Upper lobe of left lung (tissue), 6 donors: ENCODE data around the gene ZDHHC21. TPM values are rescaled to one million over a fixed set of nuclear protein-coding genes. Genes with fewer than 3 reads are reported as not detected.

ENCODE experiments used
- ATAC-seq, 2 donors: fragments of 200-7000 bp; cut with Tn5 transposase; one replicate each; pipeline ENCODE4 v1.9.1; 2022; ENCODE audit warnings: mild to moderate bottlenecking in 2 of 2, moderate library complexity in 2 of 2; ENCODE audit not compliant: low FRiP score in 2 of 2
- DNase-seq, 2 donors: peaks; one replicate each; pipeline ENCODE4 v3.0.0-alpha.2; 2019 to 2020
- H3K27ac ChIP-seq, 4 donors: fragments of 200-600 bp; sonication (generic); one replicate each; pipeline ENCODE4 v1.5.1; 2016 to 2019
- H3K27me3 ChIP-seq, 4 donors: fragments of 200-600 bp; sonication (generic); one replicate each; pipeline ENCODE4 v1.5.1; 2017 to 2019
- H3K36me3 ChIP-seq, 4 donors: fragments of 200-600 bp; sonication (generic); one replicate each; pipeline ENCODE4 v1.5.1; 2016 to 2019
- H3K4me1 ChIP-seq, 4 donors: fragments of 200-600 bp; sonication (generic); one replicate each; pipeline ENCODE4 v1.5.1; 2018 to 2019
- H3K4me3 ChIP-seq, 4 donors: fragments of 200-600 bp; sonication (generic); one replicate each; pipeline ENCODE4 v1.5.1; 2017 to 2019; ENCODE audit warnings: mild to moderate bottlenecking in 2 of 4, moderate library complexity in 1 of 4
- H3K9me3 ChIP-seq, 4 donors: fragments of 200-600 bp; sonication (generic); one replicate each; pipeline ENCODE4 v1.5.1; 2018 to 2019
- CTCF ChIP-seq, 6 experiments: fragments of 450-650 bp in 4 of 6; fragments of 200-600 bp in 2 of 6; sonication (generic) in 2 of 6; IDR thresholded peaks; one replicate each; pipeline ENCODE4 v1.5.1; 2016 to 2019; ENCODE audit warnings: antibody characterized with exemption in 6 of 6
- EP300 ChIP-seq, 4 donors: sonication (generic); formaldehyde crosslinking; IDR thresholded peaks; one replicate each; pipeline ENCODE4 v1.5.1; 2017; ENCODE audit warnings: antibody characterized with exemption in 4 of 4, control low read depth in 2 of 4
- POLR2A ChIP-seq, 4 donors: fragments of 450-650 bp; IDR thresholded peaks; one replicate each; pipeline ENCODE4 v1.5.1; 2016 to 2017; ENCODE audit warnings: antibody characterized with exemption in 4 of 4, mild to moderate bottlenecking in 2 of 4
- POLR2AphosphoS5 ChIP-seq, 2 donors: sonication (generic); formaldehyde crosslinking; IDR thresholded peaks; one replicate each; pipeline ENCODE4 v1.5.1; 2017; ENCODE audit warnings: antibody characterized with exemption in 2 of 2
- WGBS, 2 donors: methylation state at CpG; one replicate each; pipeline ENCODE4 v1.1.5; 2017 to 2018; 5-methylcytosine and 5-hydroxymethylcytosine counted together
- total RNA-seq, 6 donors: library from RNA; depleted of rRNA in 4 of 6; stranded (reverse); fragments of >200 nt in 4 of 6; gene quantifications; one replicate each; pipeline versions ENCODE4 v1.1.0 to v1.2.1, GENCODE V29; 2016 to 2021
- donor health status: DM: no; HTN: no; CAD: no; lungs with moderate emphysema.
- donor health status: DM: no; HTN: yes; CAD: no; lungs with severe emphysema.

The ZDHHC21 gene
- total RNA-seq, 6 donors from 2014 or later = 6.5 to 46.5 (median 21.1) TPM

DNA sequence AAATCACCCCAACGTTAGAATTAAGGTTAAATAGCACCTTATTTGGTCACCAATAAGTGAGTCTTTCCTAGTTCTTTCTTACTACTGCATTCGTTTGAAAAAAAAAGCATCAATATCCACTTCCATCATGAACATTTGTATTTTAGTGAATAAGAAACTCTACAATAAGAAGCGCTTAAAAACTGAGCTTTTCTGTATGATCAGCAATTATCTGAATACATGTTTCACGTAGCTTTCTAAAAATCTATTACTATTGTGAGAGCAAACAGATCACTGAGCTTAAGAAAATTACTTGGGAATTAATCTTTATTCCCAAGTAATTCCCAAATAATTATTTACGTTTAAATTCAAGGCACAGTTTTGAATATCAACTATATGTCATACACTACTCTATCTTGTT, 32.5 kb downstream of the ZDHHC21 start:
- Histone ChIP-seq H3K27ac (no peak overlapping the region), H3K36me3 (peaks cover 0 to 13% (median 2%) of the 10 kb centered on the region in 4 donors), H3K9me3 (peaks cover 0 to 2% (median 0%) of the 10 kb centered on the region in 4 donors), H3K4me1 (no peaks in the 10 kb centered on the region), H3K27me3 (no peaks in the 10 kb centered on the region), H3K4me3 (no peak overlapping the region)
- TF ChIP-seq POLR2AphosphoS5 (IDR thresholded peaks at IDR 0.05) (no peak), CTCF (IDR thresholded peaks at IDR 0.05) (no peak), POLR2A (IDR thresholded peaks at IDR 0.05) (no peak), EP300 (IDR thresholded peaks at IDR 0.05) (no peak)
- DNase-seq (no peak), ATAC-seq (no peak)
- WGBS, 2 donors = 89 to 94% methylated on average over 5 of the region's 5 CpGs

- TF ChIP-seq CTCF (IDR thresholded peaks at IDR 0.05) = no peak
- TF ChIP-seq EP300 (IDR thresholded peaks at IDR 0.05) = no peak
- no peak for TF ChIP-seq POLR2A (IDR thresholded peaks at IDR 0.05)
- no peak for TF ChIP-seq POLR2AphosphoS5 (IDR thresholded peaks at IDR 0.05)
- Histone ChIP-seq H3K4me3 (no peak overlapping the region), H3K4me1 (no peaks in the 10 kb centered on the region), H3K36me3 (peaks cover 0 to 20% (median 2%) of the 10 kb centered on the region in 4 donors), H3K27ac (no peak overlapping the region), H3K27me3 (no peaks in the 10 kb centered on the region), H3K9me3 (peaks cover 3 to 17% (median 12%) of the 10 kb centered on the region in 4 donors)
- ATAC-seq = no peak
- no peak for DNase-seq
- 93 to 100% methylated on average over 1 of the region's 1 CpG for WGBS, 2 donors
Measured at GRCh38 chr9:14654932-14655331, 38.3 kb downstream of the ZDHHC21 start.

- ATAC-seq (no peak), DNase-seq (no peak)
- Histone ChIP-seq H3K36me3 (peaks cover 0 to 14% (median 2%) of the 10 kb centered on the region in 4 donors), H3K4me1 (no peaks in the 10 kb centered on the region), H3K27me3 (no peaks in the 10 kb centered on the region), H3K9me3 (peaks cover 3 to 17% (median 12%) of the 10 kb centered on the region in 4 donors), H3K27ac (no peak overlapping the region), H3K4me3 (no peak overlapping the region)
- WGBS, 2 donors = 77 to 83% methylated on average over 1 of the region's 1 CpG
- no peak for TF ChIP-seq CTCF (IDR thresholded peaks at IDR 0.05)
- no peak for TF ChIP-seq POLR2AphosphoS5 (IDR thresholded peaks at IDR 0.05)
- no peak for TF ChIP-seq POLR2A (IDR thresholded peaks at IDR 0.05)
- TF ChIP-seq EP300 (IDR thresholded peaks at IDR 0.05) = no peak
Measured at GRCh38 chr9:14653511-14653910, 39.7 kb downstream of the ZDHHC21 start.

DNA sequence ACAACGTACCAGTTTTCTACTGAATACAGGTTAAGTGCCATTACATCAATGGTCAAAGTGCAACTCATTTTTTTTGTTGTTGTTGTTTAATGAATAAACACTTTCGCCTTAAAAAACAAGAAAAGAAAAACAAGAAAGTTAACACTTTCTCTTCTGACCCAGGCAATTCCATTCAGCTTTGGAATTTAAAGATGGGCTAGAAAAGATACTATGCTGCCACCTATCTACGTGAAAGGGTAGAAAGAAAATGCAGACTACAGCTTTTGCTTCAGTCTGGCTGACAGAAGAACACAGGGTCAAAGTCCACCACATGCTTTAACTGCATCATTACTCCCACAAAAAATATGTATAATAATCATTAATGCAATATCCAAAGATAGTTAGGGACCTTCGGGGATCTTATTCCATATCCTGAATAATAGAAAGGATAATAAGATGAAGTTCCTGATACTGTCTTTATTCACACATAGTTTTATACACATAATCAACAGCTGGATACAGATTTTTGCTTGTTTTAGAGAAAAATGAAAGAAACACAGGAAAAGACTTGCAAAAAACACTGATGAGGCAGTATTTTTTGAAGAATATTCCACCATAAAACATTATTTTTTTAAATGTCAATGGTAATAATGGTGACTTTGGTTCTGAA, 40.4 kb downstream of the ZDHHC21 start:
- ATAC-seq (no peak), DNase-seq (no peak)
- TF ChIP-seq EP300 (IDR thresholded peaks at IDR 0.05) (no peak), CTCF (IDR thresholded peaks at IDR 0.05) (peak in 2 of 6 experiments; percentile 19 to 23)
- Histone ChIP-seq H3K36me3 (peaks cover 0 to 10% (median 2%) of the 10 kb centered on the region in 4 donors), H3K27ac (no peak overlapping the region), H3K27me3 (no peaks in the 10 kb centered on the region), H3K4me3 (no peak overlapping the region), H3K9me3 (peaks cover 3 to 17% (median 12%) of the 10 kb centered on the region in 4 donors), H3K4me1 (no peaks in the 10 kb centered on the region)
- 70 to 73% methylated on average over 4 of the region's 4 CpGs for WGBS, 2 donors

DNA sequence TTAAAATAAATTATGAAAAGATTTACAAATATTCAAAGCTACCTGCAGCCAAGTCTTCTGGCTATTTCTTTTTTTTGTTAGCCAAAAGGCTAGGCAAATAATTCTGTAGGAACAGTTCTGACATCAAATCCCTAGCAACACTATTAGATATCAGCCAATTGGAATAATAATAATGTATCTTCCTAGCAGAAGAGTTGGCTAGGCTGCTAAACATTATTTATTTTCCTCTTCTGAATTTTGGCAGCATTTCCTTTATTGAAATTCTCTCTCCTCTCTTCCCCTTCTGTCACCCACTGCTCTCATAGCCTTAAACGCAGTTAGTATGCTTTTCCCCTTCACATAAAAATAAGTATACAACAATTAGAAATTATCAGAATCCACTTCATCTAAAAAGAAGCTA, 42.6 kb downstream of the ZDHHC21 start:
- Histone ChIP-seq H3K27me3 (no peaks in the 10 kb centered on the region), H3K4me3 (no peak overlapping the region), H3K4me1 (no peaks in the 10 kb centered on the region), H3K27ac (no peak overlapping the region), H3K9me3 (peaks cover 3 to 14% (median 12%) of the 10 kb centered on the region in 4 donors), H3K36me3 (peaks cover 0 to 7% (median 0%) of the 10 kb centered on the region in 4 donors)
- WGBS, 2 donors = 59% methylated on average over 1 of the region's 1 CpG
- DNase-seq = no peak
- TF ChIP-seq POLR2AphosphoS5 (IDR thresholded peaks at IDR 0.05) (no peak), EP300 (IDR thresholded peaks at IDR 0.05) (no peak), POLR2A (IDR thresholded peaks at IDR 0.05) (no peak), CTCF (IDR thresholded peaks at IDR 0.05) (no peak)
- no peak for ATAC-seq
